HG02852 (cell line): ENCODE measurements around the gene KLHL7.

Source experiments
- ATAC-seq: cut with Tn5 transposase; IDR thresholded peaks from one replicate; pipeline ENCODE4 v1.9.1; 2021; ENCODE audit warnings: mild to moderate bottlenecking, moderate library complexity; ENCODE audit not compliant: unreplicated experiment

Gene KLHL7

GRCh38 chr7:23105644-23106056, at the start of gene KLHL7:
Gene KLHL7, plus strand, starts transcription at chr7:23105785. Its CDS starts 242 bp downstream, at chr7:23106027.
- peak; percentile 94 for ATAC-seq

- ATAC-seq = no peak
Measured at GRCh38 chr7:23058408-23059096, 47.0 kb upstream of the KLHL7 start.

- no peak for ATAC-seq
Measured at GRCh38 chr7:23061327-23061726, 44.3 kb upstream of the KLHL7 start.

- no peak for ATAC-seq
Measured at GRCh38 chr7:23062452-23062851, 43.1 kb upstream of the KLHL7 start.

- ATAC-seq = no peak
Measured at GRCh38 chr7:23065974-23066373, 39.6 kb upstream of the KLHL7 start.

GRCh38 chr7:23067271-23067670, 38.3 kb upstream of the KLHL7 start:
- no peak for ATAC-seq

GRCh38 chr7:23072048-23072447, 33.5 kb upstream of the KLHL7 start:
- ATAC-seq = no peak

GRCh38 chr7:23072922-23073321, 32.7 kb upstream of the KLHL7 start:
- ATAC-seq = no peak

- ATAC-seq = no peak
Measured at GRCh38 chr7:23074443-23075261, 30.9 kb upstream of the KLHL7 start.

- no peak for ATAC-seq
Measured at GRCh38 chr7:23075571-23075970, 30.0 kb upstream of the KLHL7 start.

- ATAC-seq = no peak
Measured at GRCh38 chr7:23076772-23077171, 28.8 kb upstream of the KLHL7 start.

- ATAC-seq = no peak
Measured at GRCh38 chr7:23093111-23093510, 12.5 kb upstream of the KLHL7 start.

- no peak for ATAC-seq
Measured at GRCh38 chr7:23093546-23093945, 12.0 kb upstream of the KLHL7 start.

- ATAC-seq = no peak
Measured at GRCh38 chr7:23096518-23097290, 8.9 kb upstream of the KLHL7 start.

GRCh38 chr7:23098029-23098428, 7.6 kb upstream of the KLHL7 start:
- no peak for ATAC-seq

- no peak for ATAC-seq
Measured at GRCh38 chr7:23098460-23098859, 7.1 kb upstream of the KLHL7 start.

GRCh38 chr7:23100697-23101096, 4.9 kb upstream of the KLHL7 start:
- ATAC-seq = no peak

- peak; percentile 15 for ATAC-seq
Measured at GRCh38 chr7:23105086-23105643, 420 bp upstream of the KLHL7 start.

GRCh38 chr7:23106057-23106822, 655 bp downstream of the KLHL7 start:
- peak; percentile 40 for ATAC-seq
